HCT116 (cell line): ENCODE data around the gene ZFP36. TPM values are rescaled to one million over a fixed set of nuclear protein-coding genes. Genes with fewer than 3 reads are reported as not detected.

Experiments used
- ATAC-seq: fragments of 200-7000 bp; cut with Tn5 transposase; 2 replicates; pipeline ENCODE4 v1.9.1; 2020; ENCODE audit warnings: mild to moderate bottlenecking, moderate library complexity
- BruUV-seq: library from RNA; stranded (reverse); fragments of 400-500 nt; replicated peaks from 2 replicates; lab custom pipeline; 2021; lab: Mats Ljungman, UMichigan
- CTCF ChIA-PET: fragments of 300-600 bp; sonication (Branson Sonifier 250); formaldehyde crosslinking; loops from one replicate; lab custom pipeline; 2021; ENCODE audit warnings: antibody characterized with exemption; lab: Charles Lee
- POLR2A ChIA-PET: fragments of 300-600, 350-600 bp; sonication (Branson Sonifier 250); formaldehyde crosslinking; loops from one replicate; lab custom pipeline; 2021; ENCODE audit warnings: antibody characterized with exemption; lab: Charles Lee
- RAD21 ChIA-PET, 2 experiments: fragments of 300-600 bp; sonication (Branson Sonifier 250); formaldehyde crosslinking; loops; one replicate each; lab custom pipeline; 2023; ENCODE audit warnings: low total read pairs in 2 of 2; ENCODE audit not compliant: uncharacterized antibody in 2 of 2, unreplicated experiment in 2 of 2, low non-redundant PET in 1 of 2; lab: Charles Lee
- DNase-seq: peaks from one replicate; pipeline ENCODE4 v3.0.0-alpha.2; 2010; ENCODE audit warnings: low read depth, low spot score
- H2AFZ ChIP-seq: fragments of 200-600 bp; shearing (Covaris generic), sonication (generic); 2 replicates; pipeline ENCODE4 v1.6.1; 2017; ENCODE audit warnings: low read depth, mixed run types, mixed read lengths, antibody characterized with exemption, low read length; ENCODE audit not compliant: poor library complexity, severe bottlenecking
- H3K27ac ChIP-seq: 2 replicates; pipeline ENCODE4 v1.5.1; 2012; ENCODE audit warnings: low read depth, low read length
- H3K27me3 ChIP-seq: fragments of 200-600 bp; sonication (generic); 2 replicates; pipeline ENCODE4 v1.6.1; 2016; ENCODE audit warnings: mixed run types, low read length, mixed read lengths; ENCODE audit not compliant: insufficient read depth
- H3K36me3 ChIP-seq, 2 experiments: fragments of 200-500 bp in 1 of 2; fragments of 200-600 bp in 1 of 2; sonication (Bioruptor generic) in 1 of 2; sonication (generic) in 1 of 2; 2 replicates each; pipeline versions ENCODE4 v1.5.1 to v1.6.1; 2014 to 2016; ENCODE audit warnings: low read length in 2 of 2, inconsistent platforms in 1 of 2, mixed read lengths in 1 of 2, mixed run types in 1 of 2; ENCODE audit not compliant: insufficient read depth in 2 of 2, control insufficient read depth in 1 of 2
- H3K4me1 ChIP-seq, 2 experiments: fragments of 200-600 bp in 1 of 2; sonication (generic) in 1 of 2; 2 replicates each; pipeline versions ENCODE4 v1.5.1 to v1.6.1; 2012 to 2017; ENCODE audit warnings: low read length in 2 of 2, inconsistent platforms in 1 of 2, mild to moderate bottlenecking in 1 of 2, mixed read lengths in 1 of 2, mixed run types in 1 of 2, moderate library complexity in 1 of 2; ENCODE audit not compliant: insufficient read depth in 2 of 2, control insufficient read depth in 1 of 2
- H3K4me2 ChIP-seq: fragments of 200-600 bp; sonication (generic); 2 replicates; pipeline ENCODE4 v1.6.1; 2017; ENCODE audit warnings: mixed run types, low read length, mixed read lengths
- H3K4me3 ChIP-seq, 2 experiments: fragments of 200-600 bp in 1 of 2; sonication (generic) in 1 of 2; replicated peaks in 1 of 2; 2 replicates each; pipeline ENCODE4 v1.5.1; 2011 to 2016; ENCODE audit warnings: low read length in 2 of 2, control low read depth in 1 of 2, low read depth in 1 of 2, mild to moderate bottlenecking in 1 of 2, mixed read lengths in 1 of 2, mixed run types in 1 of 2
- H3K79me2 ChIP-seq: fragments of 200-600 bp; sonication (generic); 2 replicates; pipeline ENCODE4 v1.6.1; 2017; ENCODE audit warnings: mild to moderate bottlenecking, mixed run types, low read length, moderate library complexity, mixed read lengths; ENCODE audit not compliant: insufficient read depth
- H3K9ac ChIP-seq: fragments of 200-600 bp; sonication (generic); 2 replicates; pipeline ENCODE4 v1.6.1; 2016; ENCODE audit warnings: low read length, mixed read lengths
- H3K9me2 ChIP-seq: fragments of 200-600 bp; sonication (generic), shearing (Covaris generic); 2 replicates; pipeline ENCODE4 v1.6.1; 2017; ENCODE audit warnings: mixed run types, mild to moderate bottlenecking, moderate library complexity; ENCODE audit not compliant: insufficient read depth
- H3K9me3 ChIP-seq, 2 experiments: fragments of 200-500 bp in 1 of 2; fragments of 200-600 bp in 1 of 2; sonication (Bioruptor generic) in 1 of 2; sonication (generic) in 1 of 2; 2 replicates each; pipeline ENCODE4 v1.6.1; 2014 to 2017; ENCODE audit warnings: low read length in 2 of 2, mixed read lengths in 2 of 2, inconsistent platforms in 1 of 2, low read depth in 1 of 2, mild to moderate bottlenecking in 1 of 2, mixed run types in 1 of 2, moderate library complexity in 1 of 2; ENCODE audit not compliant: control insufficient read depth in 1 of 2, insufficient read depth in 1 of 2
- H4K20me1 ChIP-seq: fragments of 200-600 bp; sonication (generic), shearing (Covaris generic); 2 replicates; pipeline ENCODE4 v1.6.1; 2017; ENCODE audit warnings: mixed run types, mild to moderate bottlenecking, moderate library complexity; ENCODE audit not compliant: insufficient read depth
- CEBPB ChIP-seq: IDR thresholded peaks from 2 replicates; pipeline ENCODE4 v1.6.1; 2012; ENCODE audit warnings: low read depth
- EZH2 ChIP-seq: fragments of 200-600 bp; sonication (generic); IDR thresholded peaks from 2 replicates; pipeline ENCODE4 v1.6.1; 2017; ENCODE audit warnings: antibody characterized with exemption, mixed run types
- EZH2phosphoT487 ChIP-seq: fragments of 200-600 bp; IDR thresholded peaks from 2 replicates; pipeline ENCODE4 v1.6.1; 2018; ENCODE audit warnings: antibody characterized with exemption, borderline replicate concordance
- FOSL1 ChIP-seq: IDR thresholded peaks from 2 replicates; pipeline ENCODE4 v1.6.1; 2012; ENCODE audit warnings: low read depth
- JUND ChIP-seq: IDR thresholded peaks from 2 replicates; pipeline ENCODE4 v1.6.1; 2012
- POLR2A ChIP-seq: IDR thresholded peaks from 2 replicates; pipeline ENCODE4 v1.7.0; 2011; ENCODE audit warnings: borderline replicate concordance; ENCODE audit not compliant: insufficient read depth, insufficient read length; ENCODE audit errors: extremely low read depth
- POLR2AphosphoS5 ChIP-seq: IDR thresholded peaks from 2 replicates; pipeline ENCODE4 v1.6.1; 2011; ENCODE audit warnings: mild to moderate bottlenecking, low read depth, low read length, moderate library complexity
- RAD21 ChIP-seq: IDR thresholded peaks from 2 replicates; pipeline ENCODE4 v1.6.1; 2012; ENCODE audit warnings: low read depth, mild to moderate bottlenecking
- SIN3A ChIP-seq: IDR thresholded peaks from 2 replicates; pipeline ENCODE4 v1.6.1; 2012; ENCODE audit warnings: low read depth
- SP1 ChIP-seq: IDR thresholded peaks from 2 replicates; pipeline ENCODE4 v1.6.1; 2012; ENCODE audit warnings: low read depth
- SRF ChIP-seq: IDR thresholded peaks from 2 replicates; pipeline ENCODE4 v1.6.1; 2012; ENCODE audit warnings: low read depth
- TCF7L2 ChIP-seq: IDR thresholded peaks from 2 replicates; pipeline ENCODE4 v1.7.0; 2011; ENCODE audit warnings: borderline replicate concordance, inconsistent platforms; ENCODE audit not compliant: insufficient read depth, insufficient read length; ENCODE audit errors: extremely low read depth
- ZBTB33 ChIP-seq: IDR thresholded peaks from 2 replicates; pipeline ENCODE4 v1.6.1; 2011; ENCODE audit warnings: mild to moderate bottlenecking, low read length, moderate library complexity; ENCODE audit not compliant: insufficient replicate concordance; ENCODE audit errors: extremely low read depth
- ZFX ChIP-seq: fragments of 450-650 bp; IDR thresholded peaks from 2 replicates; pipeline ENCODE4 v1.6.1; 2017
- ZNF274 ChIP-seq: fragments of 200-500 bp; sonication (Bioruptor generic); IDR thresholded peaks from 2 replicates; pipeline ENCODE4 v1.6.1; 2014; ENCODE audit warnings: mild to moderate bottlenecking, low read depth, low read length, inconsistent platforms
- intact Hi-C: fragments of 100-400 bp; cut with micrococcal nuclease; formaldehyde crosslinking; loops from 2 replicates; pipeline ENCODE4 v1.10.0; 2022
- total RNA-seq: library from RNA; stranded (reverse); gene quantifications from one replicate; pipeline ENCODE4 v1.2.1, GENCODE V29; 2021; ENCODE audit not compliant: unreplicated experiment
- TF ChIP-seq, protein P1 (sequence below), 3 experiments: fragments of 200-600 bp in 1 of 3; sonication (generic) in 1 of 3; IDR thresholded peaks in 2 of 3; conservative IDR thresholded peaks in 1 of 3; 2 replicates each; pipeline ENCODE4 v1.5.1; 2012 to 2017; ENCODE audit warnings: low read depth in 2 of 3, low read length in 2 of 3, antibody characterized with exemption in 1 of 3, borderline replicate concordance in 1 of 3, control low read depth in 1 of 3, mild to moderate bottlenecking in 1 of 3, mixed read lengths in 1 of 3, mixed run types in 1 of 3, moderate library complexity in 1 of 3; ENCODE audit not compliant: insufficient read depth in 1 of 3
- TF ChIP-seq, protein P2 (sequence below): IDR thresholded peaks from 2 replicates; pipeline ENCODE4 v1.6.1; 2012

ZFP36 gene
- total RNA-seq, 1 experiment from 2014 or later, result 131 TPM

DNA sequence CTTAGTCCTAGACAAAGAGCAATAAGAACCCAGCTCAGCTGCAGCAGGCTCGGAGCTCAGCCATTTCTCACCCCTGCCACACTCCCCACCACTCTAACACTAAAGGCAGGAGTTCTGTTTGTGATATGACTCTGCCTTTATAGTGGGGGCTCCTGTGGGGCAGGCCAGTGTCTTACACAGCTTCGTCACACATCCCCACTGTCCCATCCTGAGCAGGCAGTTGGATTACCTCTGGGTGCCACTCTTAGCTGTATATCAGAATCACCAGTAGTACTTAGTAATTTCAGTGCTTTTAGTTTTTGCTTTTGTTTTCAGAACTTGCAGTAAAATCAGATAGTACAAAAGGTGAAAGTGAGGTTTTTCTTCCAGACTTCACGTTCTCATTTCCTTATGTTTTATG lies 47.6 kb upstream of the ZFP36 start:
- no peak for ATAC-seq
- no peak overlapping the region for H3K4me3 ChIP-seq
- POLR2A ChIA-PET, result interaction anchor here (1.0 kb wide), 1 partner anchor 17 kb away, joined by 3 read pairs; the partner anchor contains the start of gene SAMD4B
- no peak overlapping the region for H3K27ac ChIP-seq
- H3K79me2 ChIP-seq, result peaks cover 7% of the 10 kb centered on the region; the same call in 1 of the 2 replicates
- H3K9ac ChIP-seq, result no peak overlapping the region
- CTCF ChIA-PET, result no interaction called here
- H4K20me1 ChIP-seq, result no peaks in the 10 kb centered on the region
- peaks cover 35 to 69% of the 10 kb centered on the region in 2 experiments; a peak in 3 of 4 replicates for H3K36me3 ChIP-seq
- BruUV-seq, result no TSS peak
- H3K9me3 ChIP-seq, result no peaks in the 10 kb centered on the region
- H3K27me3 ChIP-seq, result no peaks in the 10 kb centered on the region
- no peak for DNase-seq
- no peak for TF ChIP-seq JUND
- TF ChIP-seq EZH2, result no peak
- no peak for TF ChIP-seq SRF
- TF ChIP-seq SIN3A, result no peak
- no peak for TF ChIP-seq FOSL1
- TF ChIP-seq POLR2AphosphoS5, result no peak
- TF ChIP-seq EZH2phosphoT487, result no peak
- TF ChIP-seq, protein P1, sequence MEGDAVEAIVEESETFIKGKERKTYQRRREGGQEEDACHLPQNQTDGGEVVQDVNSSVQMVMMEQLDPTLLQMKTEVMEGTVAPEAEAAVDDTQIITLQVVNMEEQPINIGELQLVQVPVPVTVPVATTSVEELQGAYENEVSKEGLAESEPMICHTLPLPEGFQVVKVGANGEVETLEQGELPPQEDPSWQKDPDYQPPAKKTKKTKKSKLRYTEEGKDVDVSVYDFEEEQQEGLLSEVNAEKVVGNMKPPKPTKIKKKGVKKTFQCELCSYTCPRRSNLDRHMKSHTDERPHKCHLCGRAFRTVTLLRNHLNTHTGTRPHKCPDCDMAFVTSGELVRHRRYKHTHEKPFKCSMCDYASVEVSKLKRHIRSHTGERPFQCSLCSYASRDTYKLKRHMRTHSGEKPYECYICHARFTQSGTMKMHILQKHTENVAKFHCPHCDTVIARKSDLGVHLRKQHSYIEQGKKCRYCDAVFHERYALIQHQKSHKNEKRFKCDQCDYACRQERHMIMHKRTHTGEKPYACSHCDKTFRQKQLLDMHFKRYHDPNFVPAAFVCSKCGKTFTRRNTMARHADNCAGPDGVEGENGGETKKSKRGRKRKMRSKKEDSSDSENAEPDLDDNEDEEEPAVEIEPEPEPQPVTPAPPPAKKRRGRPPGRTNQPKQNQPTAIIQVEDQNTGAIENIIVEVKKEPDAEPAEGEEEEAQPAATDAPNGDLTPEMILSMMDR (IDR thresholded peaks at IDR 0.05 in 2 of 3, conservative IDR thresholded peaks at IDR 0.05 in 1 of 3; ENCODE audit: borderline replicate concordance in 1 of 3, insufficient read depth in 1 of 3, low read depth in 2 of 3, low read length in 2 of 3), result no peak
- no peak for TF ChIP-seq ZBTB33
- TF ChIP-seq ZFX, result no peak
- TF ChIP-seq POLR2A, result no peak
- TF ChIP-seq SP1, result no peak
- TF ChIP-seq RAD21, result no peak
- TF ChIP-seq, protein P2, sequence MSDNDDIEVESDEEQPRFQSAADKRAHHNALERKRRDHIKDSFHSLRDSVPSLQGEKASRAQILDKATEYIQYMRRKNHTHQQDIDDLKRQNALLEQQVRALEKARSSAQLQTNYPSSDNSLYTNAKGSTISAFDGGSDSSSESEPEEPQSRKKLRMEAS, result no peak
- no peak for TF ChIP-seq TCF7L2
- TF ChIP-seq CEBPB, result no peak
- no peak for TF ChIP-seq ZNF274
- TF ChIP-seq, all 23 proteins: peak for 0
- Histone ChIP-seq H2AFZ (no peak overlapping the region), H3K4me2 (no peak overlapping the region), H3K9me2 (no peaks in the 10 kb centered on the region), H3K4me1 (peaks cover 0 to 11% of the 10 kb centered on the region in 2 experiments; a peak in 2 of 4 replicates)
- intact Hi-C loops, result no loop called here
- RAD21 ChIA-PET, result no interaction called here
